Keratinocyte (primary cell): ENCODE results near the gene PDCL2. TPM values are rescaled to one million over a fixed set of nuclear protein-coding genes. Genes with fewer than 3 reads are reported as not detected.
A peak's percentile ranks its signal among the peaks of the same experiment; 100 is the strongest.

Experiments used
- DNase-seq: peaks from one replicate; pipeline ENCODE4 v3.0.0-alpha.2; 2011; ENCODE audit warnings: low read depth, missing footprints, low spot score
- FAIRE-seq: peaks from 2 replicates; lab custom pipeline; 2011; peaks lifted over from hg19 to GRCh38; lab: Jason Lieb, UNC
- H2AFZ ChIP-seq: 2 replicates; pipeline ENCODE4 v1.6.0; 2012; ENCODE audit warnings: low read length, control low read depth, inconsistent platforms; ENCODE audit not compliant: control insufficient read depth
- H3K27ac ChIP-seq: 2 replicates; pipeline ENCODE4 v1.5.1; 2011; ENCODE audit warnings: low read length; ENCODE audit not compliant: control insufficient read depth, insufficient read depth
- H3K27me3 ChIP-seq: 3 replicates; pipeline ENCODE4 v1.6.0; 2011; ENCODE audit warnings: low read length; ENCODE audit not compliant: control insufficient read depth, insufficient read depth; ENCODE audit errors: extremely low read depth
- H3K36me3 ChIP-seq, 2 experiments: 2 replicates in 1 of 2; 3 replicates in 1 of 2; pipeline ENCODE4 v1.5.1; 2011; ENCODE audit warnings: low read length in 2 of 2, mild to moderate bottlenecking in 1 of 2; ENCODE audit not compliant: control insufficient read depth in 2 of 2, insufficient read depth in 2 of 2; ENCODE audit errors: extremely low read depth in 1 of 2
- H3K4me1 ChIP-seq: 3 replicates; pipeline ENCODE4 v1.5.1; 2011; ENCODE audit warnings: low read length; ENCODE audit not compliant: control insufficient read depth, insufficient read depth; ENCODE audit errors: extremely low read depth
- H3K4me2 ChIP-seq: 3 replicates; pipeline ENCODE4 v1.6.0; 2011; ENCODE audit warnings: low read depth, low read length; ENCODE audit not compliant: control insufficient read depth, insufficient read depth; ENCODE audit errors: extremely low read depth
- H3K4me3 ChIP-seq, 3 experiments: fragments of 200-600 bp in 1 of 3; sonication (generic) in 1 of 3; 2 replicates in 2 of 3; 3 replicates in 1 of 3; pipeline ENCODE4 v1.5.1; 2011 to 2016; ENCODE audit warnings: low read length in 3 of 3, mild to moderate bottlenecking in 3 of 3, control low read depth in 2 of 3, inconsistent platforms in 1 of 3, low read depth in 1 of 3, mixed read lengths in 1 of 3, mixed run types in 1 of 3, moderate library complexity in 1 of 3; ENCODE audit not compliant: control insufficient read depth in 2 of 3, insufficient read depth in 2 of 3; ENCODE audit errors: extremely low read depth in 1 of 3
- H3K79me2 ChIP-seq: 2 replicates; pipeline ENCODE4 v1.6.0; 2012; ENCODE audit warnings: low read length; ENCODE audit not compliant: control insufficient read depth, insufficient read depth
- H3K9ac ChIP-seq: 3 replicates; pipeline ENCODE4 v1.6.0; 2011; ENCODE audit warnings: low read length; ENCODE audit not compliant: control insufficient read depth, insufficient read depth; ENCODE audit errors: extremely low read depth
- H3K9me1 ChIP-seq: 3 replicates; pipeline ENCODE4 v1.6.0; 2011; ENCODE audit warnings: low read length; ENCODE audit not compliant: control insufficient read depth, insufficient read depth; ENCODE audit errors: extremely low read depth
- H3K9me3 ChIP-seq: 2 replicates; pipeline ENCODE4 v1.5.1; 2012; ENCODE audit warnings: low read depth, low read length; ENCODE audit not compliant: control insufficient read depth
- H4K20me1 ChIP-seq: 3 replicates; pipeline ENCODE4 v1.6.0; 2011; ENCODE audit warnings: low read length; ENCODE audit not compliant: control insufficient read depth, insufficient read depth; ENCODE audit errors: extremely low read depth
- EZH2 ChIP-seq: IDR thresholded peaks from one replicate; pipeline ENCODE4 v1.6.1; 2012; ENCODE audit warnings: inconsistent platforms, mild to moderate bottlenecking, low read length, moderate library complexity
- dilution Hi-C: fragments of 300-500 bp; cut with MboI; formaldehyde crosslinking; loops from one replicate; pipeline ENCODE4 v1.7.0; 2020; ENCODE audit warnings: low sequenced_read_pairs; ENCODE audit not compliant: extremely low pct_ligation_motif_present
- polyA plus RNA-seq, 5 experiments: library from polyadenylated mRNA; depleted of rRNA in 3 of 5; stranded (reverse) in 3 of 5; stranded (forward) in 1 of 5; unstranded in 1 of 5; fragments of >200 nt; gene quantifications; 1 replicate in 1 of 5; 2 replicates in 3 of 5; 3 replicates in 1 of 5; pipeline versions ENCODE4 v1.2.1 to v1.2.3, GENCODE V29; 2011 to 2012; ENCODE audit warnings: missing spikeins in 2 of 5, low read depth in 1 of 5, low replicate concordance in 1 of 5
- TF ChIP-seq, protein P1 (sequence below), 3 experiments: IDR thresholded peaks in 1 of 3; conservative IDR thresholded peaks in 1 of 3; optimal IDR thresholded peaks in 1 of 3; 2 replicates in 2 of 3; 3 replicates in 1 of 3; pipeline versions ENCODE3 to v1.5.1; 2011; ENCODE audit warnings: low read length in 3 of 3, mild to moderate bottlenecking in 3 of 3, moderate library complexity in 2 of 3, control low read depth in 1 of 3, inconsistent platforms in 1 of 3; ENCODE audit not compliant: insufficient read depth in 2 of 3; ENCODE audit errors: extremely low read depth in 1 of 3

PDCL2 gene
- polyA plus RNA-seq, 1 donor (not counting 4 experiments of a cell fraction or from before 2014, with no cell fraction given), result not detected

DNA sequence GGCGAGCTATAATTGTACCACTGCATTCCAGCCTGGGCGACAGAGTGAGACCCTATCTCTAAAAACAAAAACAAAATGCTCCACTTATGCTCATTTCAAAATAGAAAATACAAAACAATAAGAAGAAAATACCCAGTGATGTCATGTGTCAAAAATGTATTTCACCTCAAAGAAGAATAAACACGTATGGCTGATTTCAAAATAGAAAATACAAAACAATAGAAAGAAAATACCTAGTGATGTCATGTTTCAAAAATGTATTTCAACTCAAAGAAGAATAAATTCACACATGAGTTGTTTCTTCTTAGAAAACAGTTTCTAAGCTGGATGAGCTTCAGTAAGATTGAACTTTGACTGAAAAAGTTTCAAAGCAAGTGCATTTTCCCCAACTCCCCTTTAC, 20.3 kb upstream of the PDCL2 start:
- Histone ChIP-seq H3K36me3 (no peaks in the 10 kb centered on the region), H3K4me1 (peaks cover 40% of the 10 kb centered on the region), H3K9me1 (no peaks in the 10 kb centered on the region), H3K27ac (peak overlapping the region; percentile 94), H3K27me3 (no peaks in the 10 kb centered on the region), H4K20me1 (no peaks in the 10 kb centered on the region), H3K4me2 (peak overlapping the region; percentile 8), H3K9ac (peak overlapping the region; percentile 1), H2AFZ (no peak overlapping the region), H3K4me3 (no peak overlapping the region), H3K79me2 (no peaks in the 10 kb centered on the region), H3K9me3 (no peaks in the 10 kb centered on the region)
- FAIRE-seq (no peak), DNase-seq (no peak)
- TF ChIP-seq EZH2, result no peak
- TF ChIP-seq, protein P1, sequence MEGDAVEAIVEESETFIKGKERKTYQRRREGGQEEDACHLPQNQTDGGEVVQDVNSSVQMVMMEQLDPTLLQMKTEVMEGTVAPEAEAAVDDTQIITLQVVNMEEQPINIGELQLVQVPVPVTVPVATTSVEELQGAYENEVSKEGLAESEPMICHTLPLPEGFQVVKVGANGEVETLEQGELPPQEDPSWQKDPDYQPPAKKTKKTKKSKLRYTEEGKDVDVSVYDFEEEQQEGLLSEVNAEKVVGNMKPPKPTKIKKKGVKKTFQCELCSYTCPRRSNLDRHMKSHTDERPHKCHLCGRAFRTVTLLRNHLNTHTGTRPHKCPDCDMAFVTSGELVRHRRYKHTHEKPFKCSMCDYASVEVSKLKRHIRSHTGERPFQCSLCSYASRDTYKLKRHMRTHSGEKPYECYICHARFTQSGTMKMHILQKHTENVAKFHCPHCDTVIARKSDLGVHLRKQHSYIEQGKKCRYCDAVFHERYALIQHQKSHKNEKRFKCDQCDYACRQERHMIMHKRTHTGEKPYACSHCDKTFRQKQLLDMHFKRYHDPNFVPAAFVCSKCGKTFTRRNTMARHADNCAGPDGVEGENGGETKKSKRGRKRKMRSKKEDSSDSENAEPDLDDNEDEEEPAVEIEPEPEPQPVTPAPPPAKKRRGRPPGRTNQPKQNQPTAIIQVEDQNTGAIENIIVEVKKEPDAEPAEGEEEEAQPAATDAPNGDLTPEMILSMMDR (optimal IDR thresholded peaks at IDR 0.05 in 1 of 3, IDR thresholded peaks at IDR 0.05 in 1 of 3, conservative IDR thresholded peaks at IDR 0.05 in 1 of 3; ENCODE audit: extremely low read depth in 1 of 3, insufficient read depth in 2 of 3, low read length in 3 of 3), result no peak
- dilution Hi-C loops, result no loop called here

DNA sequence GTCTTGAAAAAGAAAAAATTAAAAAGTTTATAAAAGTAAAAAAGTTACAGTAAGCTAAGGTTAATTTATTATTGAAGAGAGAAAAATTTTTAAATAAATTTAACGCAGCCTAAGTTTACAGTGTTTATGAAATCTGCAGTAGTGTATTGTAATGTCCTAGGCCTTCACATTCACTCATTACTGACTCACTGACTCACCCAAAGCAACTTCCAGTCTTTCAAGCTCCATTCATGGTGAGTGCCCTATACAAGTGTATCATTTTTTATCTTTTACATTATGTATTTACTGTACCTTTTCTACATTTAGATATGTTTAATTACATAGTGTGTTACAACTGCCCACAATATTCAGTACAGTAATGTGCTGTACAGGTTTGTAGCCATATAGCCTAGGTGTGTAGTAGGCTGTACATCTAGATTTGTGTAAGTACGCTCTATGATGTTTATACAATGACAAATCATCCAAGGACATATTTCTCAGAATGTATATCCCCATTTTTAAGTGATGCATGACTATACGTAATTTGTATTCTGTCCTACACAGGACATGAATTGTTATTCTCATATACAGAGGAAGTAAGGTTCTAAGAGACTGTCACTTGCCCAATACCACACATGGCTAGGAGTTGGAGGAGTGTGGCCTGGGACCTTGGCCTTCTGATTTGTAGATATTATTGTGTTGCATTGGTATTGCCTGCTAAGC, 19.5 kb upstream of the PDCL2 start:
- no peaks in the 10 kb centered on the region for H3K79me2 ChIP-seq
- no peaks in the 10 kb centered on the region for H3K36me3 ChIP-seq
- H2AFZ ChIP-seq, result no peak overlapping the region
- DNase-seq (peak; percentile 30), FAIRE-seq (peak; percentile 23)
- H3K4me1 ChIP-seq, result peaks cover 40% of the 10 kb centered on the region
- no peaks in the 10 kb centered on the region for H3K27me3 ChIP-seq
- TF ChIP-seq, protein P1 (optimal IDR thresholded peaks at IDR 0.05 in 1 of 3, IDR thresholded peaks at IDR 0.05 in 1 of 3, conservative IDR thresholded peaks at IDR 0.05 in 1 of 3; ENCODE audit: extremely low read depth in 1 of 3, insufficient read depth in 2 of 3, low read length in 3 of 3), result no peak
- no peak for TF ChIP-seq EZH2
- H3K9me3 ChIP-seq, result no peaks in the 10 kb centered on the region
- no peaks in the 10 kb centered on the region for H4K20me1 ChIP-seq
- dilution Hi-C loops, result no loop called here
- H3K27ac ChIP-seq, result peak overlapping the region; percentile 94
- H3K4me3 ChIP-seq, result no peak overlapping the region
- peak overlapping the region; percentile 47 for H3K4me2 ChIP-seq
- no peaks in the 10 kb centered on the region for H3K9me1 ChIP-seq
- peak overlapping the region; percentile 1 for H3K9ac ChIP-seq
